Measurements from ENCODE around the gene VWF. TPM values are rescaled to one million over a fixed set of nuclear protein-coding genes. Genes with fewer than 3 reads are reported as not detected.
"Not testable (repeated sequence)": the region's sequence is repeated elsewhere in the genome, so short reads cannot be mapped to it uniquely, and the experiment has no call there.

The VWF gene
- total RNA-seq (2014; rRNA removed; shearing (Covaris generic)) = 0.06 TPM in 1 of 2 replicates, not detected in the other

- no peak for DNase-seq (ENCODE audit: low read depth)
Observed at GRCh38 chr12:6124411-6125309, at the start of gene VWF. TSS of gene VWF (minus strand) at chr12:6124670. CDS start at chr12:6123196, 1,474 bp downstream.

- no peak for DNase-seq (ENCODE audit: low read depth)
Observed at GRCh38 chr12:6172862-6173261, 48.4 kb upstream of the VWF start.

- DNase-seq (ENCODE audit: low read depth) = no peak
Observed at GRCh38 chr12:6172086-6172485, 47.6 kb upstream of the VWF start.

GRCh38 chr12:6171409-6172015, 47.0 kb upstream of the VWF start:
- DNase-seq (ENCODE audit: low read depth) = no peak

- DNase-seq (ENCODE audit: low read depth) = peak; percentile 93
Observed at GRCh38 chr12:6167327-6168280, 43.1 kb upstream of the VWF start.

GRCh38 chr12:6166808-6167207, 42.3 kb upstream of the VWF start:
- no peak for DNase-seq (ENCODE audit: low read depth)

- no peak for DNase-seq (ENCODE audit: low read depth)
Observed at GRCh38 chr12:6165395-6165794, 40.9 kb upstream of the VWF start.

- DNase-seq (ENCODE audit: low read depth) = no peak
Observed at GRCh38 chr12:6163416-6164060, 39.1 kb upstream of the VWF start.

GRCh38 chr12:6161124-6161882, 36.8 kb upstream of the VWF start:
- DNase-seq (ENCODE audit: low read depth) = no peak

GRCh38 chr12:6160049-6160649, 35.7 kb upstream of the VWF start:
- not testable (repeated sequence) for DNase-seq (ENCODE audit: low read depth)

GRCh38 chr12:6159166-6160011, 34.9 kb upstream of the VWF start:
- DNase-seq (ENCODE audit: low read depth) = not testable (repeated sequence)

GRCh38 chr12:6158749-6159148, 34.3 kb upstream of the VWF start:
- no peak for DNase-seq (ENCODE audit: low read depth)

GRCh38 chr12:6158255-6158654, 33.8 kb upstream of the VWF start:
- no peak for DNase-seq (ENCODE audit: low read depth)

- DNase-seq (ENCODE audit: low read depth) = no peak
Observed at GRCh38 chr12:6157482-6157881, 33.0 kb upstream of the VWF start.

GRCh38 chr12:6154730-6155459, 30.4 kb upstream of the VWF start:
- no peak for DNase-seq (ENCODE audit: low read depth)

- not testable (repeated sequence) for DNase-seq (ENCODE audit: low read depth)
Observed at GRCh38 chr12:6148722-6149121, 24.3 kb upstream of the VWF start.

GRCh38 chr12:6148061-6148460, 23.6 kb upstream of the VWF start:
- DNase-seq (ENCODE audit: low read depth) = no peak

- no peak for DNase-seq (ENCODE audit: low read depth)
Observed at GRCh38 chr12:6146951-6147350, 22.5 kb upstream of the VWF start.

- DNase-seq (ENCODE audit: low read depth) = no peak
Observed at GRCh38 chr12:6146509-6146908, 22.0 kb upstream of the VWF start.
